Measurements from ENCODE around the gene TRIM31.
A peak's percentile ranks its signal among the peaks of the same experiment; 100 is the strongest.
"Not testable (repeated sequence)": the region's sequence is repeated elsewhere in the genome, so short reads cannot be mapped to it uniquely, and the experiment has no call there.

TRIM31 gene

GRCh38 chr6:30149858-30150550 is 37.1 kb upstream of the TRIM31 start:
- no peak for DNase-seq

GRCh38 chr6:30149234-30149633 is 36.3 kb upstream of the TRIM31 start:
- DNase-seq, result no peak

GRCh38 chr6:30147096-30147495 is 34.2 kb upstream of the TRIM31 start:
- no peak for DNase-seq

- no peak for DNase-seq
Measured at GRCh38 chr6:30145818-30146217, 32.9 kb upstream of the TRIM31 start.

GRCh38 chr6:30144811-30145210 is 31.9 kb upstream of the TRIM31 start:
- no peak for DNase-seq

- no peak for DNase-seq
Measured at GRCh38 chr6:30143780-30144179, 30.9 kb upstream of the TRIM31 start.

GRCh38 chr6:30142665-30143064 is 29.8 kb upstream of the TRIM31 start:
- no peak for DNase-seq

GRCh38 chr6:30140240-30140639 is 27.4 kb upstream of the TRIM31 start:
- DNase-seq, result not testable (repeated sequence)

- DNase-seq, result no peak
Measured at GRCh38 chr6:30136570-30137286, 23.8 kb upstream of the TRIM31 start.

- no peak for DNase-seq
Measured at GRCh38 chr6:30135757-30136156, 22.9 kb upstream of the TRIM31 start, which contains the start of gene TRIM40. Gene TRIM40 (plus strand): TSS chr6:30136140. CDS start chr6:30137037, 897 bp downstream.

- no peak for DNase-seq
Measured at GRCh38 chr6:30135147-30135546, 22.3 kb upstream of the TRIM31 start.

- DNase-seq, result no peak
Measured at GRCh38 chr6:30131947-30132497, 19.1 kb upstream of the TRIM31 start.

- DNase-seq, result peak; percentile 59
Measured at GRCh38 chr6:30130887-30131862, 18.3 kb upstream of the TRIM31 start.

GRCh38 chr6:30130179-30130679 is 17.3 kb upstream of the TRIM31 start:
- no peak for DNase-seq

GRCh38 chr6:30129265-30130178 is 16.6 kb upstream of the TRIM31 start:
- DNase-seq, result no peak

GRCh38 chr6:30127238-30128093 is 14.6 kb upstream of the TRIM31 start:
- DNase-seq, result peak; percentile 54

- DNase-seq, result no peak
Measured at GRCh38 chr6:30122515-30122914, 9.6 kb upstream of the TRIM31 start.

GRCh38 chr6:30121446-30122366 is 8.8 kb upstream of the TRIM31 start:
- DNase-seq, result no peak

- not testable (repeated sequence) for DNase-seq
Measured at GRCh38 chr6:30118691-30119090, 5.8 kb upstream of the TRIM31 start.

All from right kidney (tissue), 1 donor.